ENCODE measurements around the gene DRD1. TPM values are rescaled to one million over a fixed set of nuclear protein-coding genes. Genes with fewer than 3 reads are reported as not detected.

Gene DRD1
- total RNA-seq, 6 donors from 2014 or later = 0.09 to 0.81 (median 0.47) TPM; not detected in 2

DNA sequence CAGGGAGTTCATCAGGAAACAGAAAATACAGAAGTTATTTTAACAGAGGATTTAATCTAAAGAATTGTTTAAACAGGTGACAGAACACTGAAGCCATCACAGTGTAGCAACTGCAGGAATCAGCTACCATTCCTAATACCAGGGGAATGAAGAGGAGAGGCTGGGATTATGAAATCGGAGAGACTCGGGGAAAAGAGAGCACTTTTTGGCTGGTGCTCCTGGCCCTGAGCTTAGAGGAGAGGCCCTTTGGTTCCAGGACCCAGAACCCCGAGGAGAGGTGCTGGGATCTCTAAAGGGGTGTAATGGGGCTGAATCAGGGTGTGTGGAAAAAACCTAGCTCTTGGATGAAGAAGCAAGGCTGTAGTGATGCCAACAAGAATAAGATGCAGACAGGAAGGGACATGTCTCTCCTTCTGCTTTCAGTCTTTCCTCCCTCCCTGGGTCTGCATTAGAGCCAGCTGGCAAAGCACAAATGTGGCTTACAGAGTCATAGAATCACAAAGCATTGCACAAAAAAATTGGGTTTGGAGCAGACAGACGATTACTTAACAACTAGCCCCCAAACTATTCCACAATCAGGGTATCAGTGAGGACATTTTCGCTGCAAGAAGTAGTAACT lies 22.8 kb upstream of the DRD1 start:
- no peaks in the 10 kb centered on the region for H3K36me3 ChIP-seq
- ATAC-seq (ENCODE audit: low FRiP score in 2 of 2) (peak in 1 of 2 donors; percentile 86), DNase-seq (no peak)
- no peaks in the 10 kb centered on the region for H3K27me3 ChIP-seq
- TF ChIP-seq, protein P1, sequence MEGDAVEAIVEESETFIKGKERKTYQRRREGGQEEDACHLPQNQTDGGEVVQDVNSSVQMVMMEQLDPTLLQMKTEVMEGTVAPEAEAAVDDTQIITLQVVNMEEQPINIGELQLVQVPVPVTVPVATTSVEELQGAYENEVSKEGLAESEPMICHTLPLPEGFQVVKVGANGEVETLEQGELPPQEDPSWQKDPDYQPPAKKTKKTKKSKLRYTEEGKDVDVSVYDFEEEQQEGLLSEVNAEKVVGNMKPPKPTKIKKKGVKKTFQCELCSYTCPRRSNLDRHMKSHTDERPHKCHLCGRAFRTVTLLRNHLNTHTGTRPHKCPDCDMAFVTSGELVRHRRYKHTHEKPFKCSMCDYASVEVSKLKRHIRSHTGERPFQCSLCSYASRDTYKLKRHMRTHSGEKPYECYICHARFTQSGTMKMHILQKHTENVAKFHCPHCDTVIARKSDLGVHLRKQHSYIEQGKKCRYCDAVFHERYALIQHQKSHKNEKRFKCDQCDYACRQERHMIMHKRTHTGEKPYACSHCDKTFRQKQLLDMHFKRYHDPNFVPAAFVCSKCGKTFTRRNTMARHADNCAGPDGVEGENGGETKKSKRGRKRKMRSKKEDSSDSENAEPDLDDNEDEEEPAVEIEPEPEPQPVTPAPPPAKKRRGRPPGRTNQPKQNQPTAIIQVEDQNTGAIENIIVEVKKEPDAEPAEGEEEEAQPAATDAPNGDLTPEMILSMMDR (IDR thresholded peaks at IDR 0.05) = no peak
- TF ChIP-seq POLR2AphosphoS5 (IDR thresholded peaks at IDR 0.05) (no peak), POLR2A (IDR thresholded peaks at IDR 0.05) (no peak), EP300 (IDR thresholded peaks at IDR 0.05) (no peak)
- no peak overlapping the region for H3K4me3 ChIP-seq
- no peaks in the 10 kb centered on the region for H3K4me1 ChIP-seq
- WGBS, 2 donors = 60 to 61% methylated on average over 5 of the region's 5 CpGs
- no peaks in the 10 kb centered on the region for H3K9me3 ChIP-seq
- H3K27ac ChIP-seq = no peak overlapping the region

DNA sequence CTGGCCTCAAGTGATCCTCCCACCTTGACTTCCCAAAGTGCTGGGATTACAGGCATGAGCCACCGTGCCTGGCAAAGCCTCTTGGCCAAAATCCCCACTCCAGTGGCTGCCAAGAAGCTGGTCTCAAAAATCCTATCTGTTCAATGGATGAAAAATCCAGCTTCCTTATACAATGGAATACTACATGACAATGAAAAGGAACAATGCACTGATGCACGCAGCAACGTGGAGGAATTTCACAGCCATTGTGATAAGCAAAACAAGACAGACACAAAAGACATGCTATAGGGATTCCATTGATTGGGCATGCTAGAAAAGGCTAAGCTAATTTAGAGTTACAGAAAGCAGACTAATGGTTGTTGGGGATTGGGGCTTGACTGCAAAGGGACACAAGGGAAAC lies 21.3 kb upstream of the DRD1 start:
- no peaks in the 10 kb centered on the region for H3K9me3 ChIP-seq
- H3K36me3 ChIP-seq = no peaks in the 10 kb centered on the region
- no peaks in the 10 kb centered on the region for H3K4me1 ChIP-seq
- 24 to 38% methylated on average over 3 of the region's 3 CpGs for WGBS, 2 donors
- H3K27me3 ChIP-seq = no peaks in the 10 kb centered on the region
- no peak overlapping the region for H3K27ac ChIP-seq
- DNase-seq (no peak), ATAC-seq (ENCODE audit: low FRiP score in 2 of 2) (no peak)
- H3K4me3 ChIP-seq = no peak overlapping the region
- TF ChIP-seq EP300 (IDR thresholded peaks at IDR 0.05) (no peak), POLR2A (IDR thresholded peaks at IDR 0.05) (no peak), POLR2AphosphoS5 (IDR thresholded peaks at IDR 0.05) (no peak)
- TF ChIP-seq, protein P1 (IDR thresholded peaks at IDR 0.05) = no peak

DNA sequence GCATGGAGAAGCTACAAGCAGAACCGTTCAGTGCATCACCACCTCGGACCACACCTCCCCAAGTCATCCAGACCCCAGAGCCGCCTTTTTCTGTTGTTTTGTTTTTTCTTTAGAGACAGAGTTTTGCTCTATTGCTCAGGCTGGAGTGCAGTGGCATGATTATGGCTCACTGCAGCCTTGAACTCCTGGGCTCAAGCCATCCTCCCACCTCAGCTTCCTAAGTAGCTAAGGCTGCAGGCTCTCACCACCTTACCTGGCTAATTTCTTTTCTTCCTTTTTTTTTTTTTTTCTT lies 20.9 kb upstream of the DRD1 start:
- no peaks in the 10 kb centered on the region for H3K9me3 ChIP-seq
- no peaks in the 10 kb centered on the region for H3K36me3 ChIP-seq
- no peak overlapping the region for H3K4me3 ChIP-seq
- H3K4me1 ChIP-seq = no peaks in the 10 kb centered on the region
- DNase-seq (no peak), ATAC-seq (ENCODE audit: low FRiP score in 2 of 2) (no peak)
- H3K27ac ChIP-seq = no peak overlapping the region
- TF ChIP-seq POLR2AphosphoS5 (IDR thresholded peaks at IDR 0.05) = no peak
- TF ChIP-seq, protein P1 (IDR thresholded peaks at IDR 0.05) = peak in 1 of 6 experiments; percentile 1
- TF ChIP-seq EP300 (IDR thresholded peaks at IDR 0.05) = no peak
- no peak for TF ChIP-seq POLR2A (IDR thresholded peaks at IDR 0.05)
- H3K27me3 ChIP-seq = no peaks in the 10 kb centered on the region
- 3 to 12% methylated on average over 3 of the region's 3 CpGs for WGBS, 2 donors

DNA sequence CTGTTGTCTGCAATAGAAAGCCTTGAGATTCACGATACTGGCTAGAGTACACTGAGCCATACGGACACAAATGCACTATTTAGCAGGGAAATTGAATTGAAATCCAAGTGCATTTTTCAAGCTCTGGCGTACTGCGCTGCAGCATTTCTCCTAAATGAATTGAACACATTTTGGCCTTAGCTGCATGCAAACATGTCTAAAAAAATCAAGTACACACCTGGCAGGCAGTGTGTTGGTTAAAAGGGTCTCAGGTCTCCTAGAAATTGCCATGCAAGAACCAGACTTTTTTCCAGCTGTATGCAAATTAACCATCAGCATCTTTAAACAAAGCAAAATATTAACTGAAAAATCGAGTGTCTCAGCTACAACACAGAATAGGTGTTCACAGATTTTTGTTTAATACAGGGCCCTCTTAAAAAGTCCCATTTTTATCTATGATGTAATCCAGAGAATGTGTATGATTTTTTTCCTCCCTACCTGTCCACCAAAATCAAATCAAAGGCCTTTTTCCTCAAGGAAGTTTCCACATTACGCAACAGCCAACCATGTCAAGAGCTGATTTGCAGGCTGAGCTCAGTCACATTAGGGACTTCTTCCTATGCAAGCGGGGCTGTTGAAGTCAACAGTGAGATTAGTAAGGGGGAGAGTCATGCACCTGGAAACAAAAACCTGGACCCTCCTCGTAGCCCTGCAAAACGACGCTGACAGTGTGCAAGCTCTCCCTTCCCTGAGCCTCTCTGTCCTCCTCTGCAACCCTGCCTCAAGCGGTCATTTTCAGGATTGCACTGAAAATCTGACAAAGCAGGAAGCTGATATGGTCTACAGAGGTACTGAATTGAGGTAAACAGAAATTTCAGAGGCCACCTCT lies 20.3 kb upstream of the DRD1 start:
- no peak overlapping the region for H3K4me3 ChIP-seq
- peak; percentile 60 to 65 for ATAC-seq (ENCODE audit: low FRiP score in 2 of 2)
- H3K27ac ChIP-seq = no peak overlapping the region
- 40 to 41% methylated on average over 11 of the region's 11 CpGs for WGBS, 2 donors
- no peak for DNase-seq
- no peaks in the 10 kb centered on the region for H3K27me3 ChIP-seq
- no peaks in the 10 kb centered on the region for H3K4me1 ChIP-seq
- TF ChIP-seq EP300 (IDR thresholded peaks at IDR 0.05) (no peak), POLR2AphosphoS5 (IDR thresholded peaks at IDR 0.05) (no peak), POLR2A (IDR thresholded peaks at IDR 0.05) (no peak)
- TF ChIP-seq, protein P1 (IDR thresholded peaks at IDR 0.05) = peak; percentile 22 to 62 (median 48)
- H3K9me3 ChIP-seq = no peaks in the 10 kb centered on the region
- H3K36me3 ChIP-seq = no peaks in the 10 kb centered on the region

Data from upper lobe of left lung (tissue), 6 donors.